Mesenchymal stem cell (in vitro differentiated cells and primary cell): Measurements from ENCODE around the gene OGT.

ENCODE experiments used
- DNase-seq: peaks from one replicate; pipeline ENCODE4 v3.0.0-alpha.2; 2013
- H2AFZ ChIP-seq: one replicate; pipeline ENCODE4 v1.6.1; 2013; ENCODE audit warnings: low read depth, mild to moderate bottlenecking, control low read depth, inconsistent platforms, low read length, moderate library complexity
- H2AK5ac ChIP-seq: 2 replicates; pipeline ENCODE4 v1.6.1; 2013; ENCODE audit warnings: low read length, moderate library complexity, mild to moderate bottlenecking, inconsistent platforms; ENCODE audit not compliant: severe bottlenecking
- H2BK120ac ChIP-seq: one replicate; pipeline ENCODE4 v1.6.1; 2013; ENCODE audit warnings: low read depth, mild to moderate bottlenecking, inconsistent platforms, low read length, moderate library complexity
- H2BK12ac ChIP-seq, 2 experiments: one replicate each; pipeline ENCODE4 v1.6.1; 2013; ENCODE audit warnings: inconsistent platforms in 2 of 2, low read length in 2 of 2, mild to moderate bottlenecking in 2 of 2, moderate library complexity in 2 of 2, control low read depth in 1 of 2
- H2BK15ac ChIP-seq: one replicate; pipeline ENCODE4 v1.6.1; 2013; ENCODE audit warnings: mild to moderate bottlenecking, low read depth, inconsistent platforms; ENCODE audit not compliant: poor library complexity, severe bottlenecking
- H2BK5ac ChIP-seq: 2 replicates; pipeline ENCODE4 v1.6.1; 2013; ENCODE audit warnings: low read depth, mild to moderate bottlenecking, low read length, control low read depth, inconsistent platforms; ENCODE audit not compliant: poor library complexity, severe bottlenecking
- H3K14ac ChIP-seq, 2 experiments: one replicate each; pipeline ENCODE4 v1.6.1; 2013; ENCODE audit warnings: inconsistent platforms in 2 of 2, low read length in 2 of 2, control low read depth in 1 of 2, mild to moderate bottlenecking in 1 of 2, moderate library complexity in 1 of 2
- H3K18ac ChIP-seq, 2 experiments: one replicate each; pipeline ENCODE4 v1.6.1; 2013; ENCODE audit warnings: inconsistent platforms in 2 of 2, low read length in 2 of 2, control low read depth in 1 of 2, low read depth in 1 of 2, mild to moderate bottlenecking in 1 of 2
- H3K23ac ChIP-seq, 2 experiments: one replicate each; pipeline ENCODE4 v1.6.1; 2013; ENCODE audit warnings: inconsistent platforms in 2 of 2, low read length in 2 of 2, mild to moderate bottlenecking in 2 of 2, moderate library complexity in 2 of 2, control low read depth in 1 of 2
- H3K27ac ChIP-seq: 2 replicates; pipeline ENCODE4 v1.5.1; 2013; ENCODE audit warnings: mild to moderate bottlenecking, moderate library complexity, low read length, control low read depth, inconsistent platforms; ENCODE audit not compliant: poor library complexity, severe bottlenecking
- H3K27me3 ChIP-seq, 2 experiments: 2 replicates each; pipeline versions ENCODE4 v1.6.1 to v1.7.0; 2013; ENCODE audit warnings: low read length in 2 of 2, mild to moderate bottlenecking in 2 of 2, moderate library complexity in 2 of 2, control low read depth in 1 of 2, inconsistent platforms in 1 of 2; ENCODE audit not compliant: control insufficient read depth in 1 of 2, insufficient read depth in 1 of 2
- H3K36me3 ChIP-seq, 2 experiments: 2 replicates each; pipeline versions ENCODE4 v1.6.1 to v1.7.0; 2013; ENCODE audit warnings: low read length in 2 of 2, control low read depth in 1 of 2, inconsistent platforms in 1 of 2, low read depth in 1 of 2, mild to moderate bottlenecking in 1 of 2; ENCODE audit not compliant: insufficient read depth in 2 of 2, control insufficient read depth in 1 of 2
- H3K4ac ChIP-seq, 2 experiments: one replicate each; pipeline ENCODE4 v1.6.1; 2013; ENCODE audit warnings: inconsistent platforms in 2 of 2, low read length in 2 of 2, mild to moderate bottlenecking in 2 of 2, moderate library complexity in 2 of 2, control low read depth in 1 of 2, low read depth in 1 of 2
- H3K4me1 ChIP-seq: 2 replicates; pipeline ENCODE4 v1.6.1; 2013; ENCODE audit warnings: low read depth, low read length, control low read depth; ENCODE audit not compliant: control insufficient read depth, insufficient read depth
- H3K4me2 ChIP-seq: 2 replicates; pipeline ENCODE4 v1.6.1; 2013; ENCODE audit warnings: low read length, mild to moderate bottlenecking, inconsistent platforms; ENCODE audit not compliant: poor library complexity, severe bottlenecking
- H3K4me3 ChIP-seq, 2 experiments: 2 replicates each; pipeline versions ENCODE4 v1.5.1 to v1.7.0; 2013; ENCODE audit warnings: low read length in 2 of 2, mild to moderate bottlenecking in 2 of 2, control low read depth in 1 of 2, low read depth in 1 of 2; ENCODE audit not compliant: insufficient read depth in 1 of 2
- H3K79me1 ChIP-seq: replicated peaks from 2 replicates; pipeline ENCODE4 v1.6.1; 2013; ENCODE audit warnings: mild to moderate bottlenecking, control low read depth, low read length, inconsistent platforms; ENCODE audit not compliant: poor library complexity, severe bottlenecking
- H3K9ac ChIP-seq: 2 replicates; pipeline ENCODE4 v1.7.0; 2013; ENCODE audit warnings: mild to moderate bottlenecking, low read length, moderate library complexity
- H3K9me3 ChIP-seq: 2 replicates; pipeline ENCODE4 v1.7.0; 2013; ENCODE audit warnings: mild to moderate bottlenecking, low read length; ENCODE audit not compliant: control insufficient read depth
- H4K8ac ChIP-seq: one replicate; pipeline ENCODE4 v1.6.1; 2013; ENCODE audit warnings: inconsistent platforms, mild to moderate bottlenecking, low read length, moderate library complexity
- H4K91ac ChIP-seq: one replicate; pipeline ENCODE4 v1.6.1; 2013; ENCODE audit warnings: mild to moderate bottlenecking, low read length, inconsistent platforms
- WGBS: methylation state at CpG from one replicate; pipeline ENCODE4 v1.1.7; 2013; ENCODE audit warnings: mixed read lengths; 5-methylcytosine and 5-hydroxymethylcytosine counted together

The OGT gene

DNA sequence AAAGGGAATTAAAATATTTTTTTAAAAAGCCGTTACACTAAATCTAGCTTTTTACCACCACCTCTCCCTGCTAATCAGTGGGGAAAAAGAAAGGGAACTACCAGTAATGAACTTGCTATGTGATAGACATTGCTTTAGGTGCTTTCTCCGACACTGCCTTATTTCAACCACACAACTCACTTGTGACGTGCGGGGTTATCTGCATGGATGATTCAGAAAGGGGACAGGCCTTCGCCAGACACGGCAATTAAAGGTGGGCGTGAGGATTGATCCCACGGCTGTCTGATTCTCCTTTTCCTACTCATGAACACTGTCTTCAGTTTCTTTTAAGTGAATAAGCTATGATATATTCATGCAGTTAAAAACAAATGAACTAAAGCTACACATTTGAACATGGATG lies 86.3 kb downstream of the OGT start:
- Histone ChIP-seq H3K27me3 (peaks cover 0 to 12% of the 10 kb centered on the region in 2 experiments), H3K9ac (no peak overlapping the region), H2BK120ac (no peak overlapping the region), H3K4ac (no peak overlapping the region), H3K4me1 (peaks cover 10% of the 10 kb centered on the region), H3K79me1 (peaks cover 7% of the 10 kb centered on the region), H3K4me3 (no peak overlapping the region), H2AK5ac (no peak overlapping the region), H3K27ac (no peak overlapping the region), H3K14ac (no peak overlapping the region), H3K9me3 (no peaks in the 10 kb centered on the region), H4K8ac (no peak overlapping the region), H4K91ac (no peak overlapping the region), H2BK5ac (no peak overlapping the region), H3K23ac (no peak overlapping the region), H2BK15ac (no peak overlapping the region), H3K4me2 (no peak overlapping the region), H2BK12ac (no peak overlapping the region), H3K36me3 (peaks cover 14 to 51% of the 10 kb centered on the region in 2 experiments), H2AFZ (no peak overlapping the region), H3K18ac (no peak overlapping the region)
- DNase-seq, result no peak
- WGBS, result 90% methylated on average over 2 of the region's 8 CpGs

DNA sequence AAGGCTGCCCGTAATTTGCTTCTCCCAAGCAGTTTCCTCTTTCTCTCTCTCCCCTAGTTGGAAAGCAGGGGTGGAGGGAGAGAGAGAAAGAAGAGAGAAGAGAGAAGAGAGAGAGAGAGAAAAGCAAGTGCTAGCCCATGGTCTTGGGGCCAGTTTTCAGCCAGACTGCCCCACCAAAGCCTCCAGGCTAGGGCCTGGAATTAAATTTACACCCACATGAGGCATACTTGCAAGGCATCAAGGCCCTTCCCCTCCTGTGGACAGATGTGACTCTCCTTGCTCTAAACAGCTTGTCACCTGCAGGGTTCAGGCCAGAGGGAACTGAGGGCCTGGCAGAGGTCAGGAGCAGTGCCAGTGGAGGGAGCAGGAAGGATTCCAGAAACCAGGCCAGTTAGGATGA lies 87.1 kb downstream of the OGT start:
- DNase-seq, result no peak
- Histone ChIP-seq H3K9me3 (no peaks in the 10 kb centered on the region), H2AK5ac (no peak overlapping the region), H3K14ac (no peak overlapping the region), H3K27ac (no peak overlapping the region), H3K4me1 (peaks cover 10% of the 10 kb centered on the region), H2BK12ac (no peak overlapping the region), H3K4me2 (no peak overlapping the region), H3K23ac (no peak overlapping the region), H3K9ac (no peak overlapping the region), H4K91ac (no peak overlapping the region), H3K4ac (no peak overlapping the region), H3K27me3 (peaks cover 0 to 11% of the 10 kb centered on the region in 2 experiments), H2BK5ac (no peak overlapping the region), H3K79me1 (peaks cover 4% of the 10 kb centered on the region), H2BK120ac (no peak overlapping the region), H2AFZ (no peak overlapping the region), H4K8ac (no peak overlapping the region), H3K4me3 (no peak overlapping the region), H3K36me3 (peaks cover 7 to 45% of the 10 kb centered on the region in 2 experiments), H3K18ac (no peak overlapping the region), H2BK15ac (no peak overlapping the region)
- WGBS, result no CpG with 5 or more reads among the region's 1 CpG

DNA sequence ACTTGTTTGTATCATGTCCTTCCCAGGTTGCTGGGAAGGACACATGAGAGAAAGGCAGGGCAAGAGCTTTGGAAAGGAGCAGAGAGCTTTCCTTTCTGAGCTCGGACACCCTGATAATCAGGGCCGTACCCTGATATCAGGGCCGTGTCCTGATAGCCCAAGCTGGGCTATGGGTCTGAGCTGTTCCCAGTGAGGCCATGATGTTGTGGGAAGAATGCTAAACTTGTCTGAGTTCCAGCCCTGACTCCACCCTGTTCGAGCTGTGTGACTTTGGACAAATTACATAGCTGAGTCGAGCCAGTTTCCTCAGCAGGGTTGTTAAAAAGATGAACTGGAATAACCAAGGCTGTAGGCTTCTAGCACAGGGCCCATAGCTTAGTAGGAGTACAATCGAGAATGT lies 88.7 kb downstream of the OGT start:
- Histone ChIP-seq H2BK5ac (no peak overlapping the region), H3K4ac (no peak overlapping the region)

DNA sequence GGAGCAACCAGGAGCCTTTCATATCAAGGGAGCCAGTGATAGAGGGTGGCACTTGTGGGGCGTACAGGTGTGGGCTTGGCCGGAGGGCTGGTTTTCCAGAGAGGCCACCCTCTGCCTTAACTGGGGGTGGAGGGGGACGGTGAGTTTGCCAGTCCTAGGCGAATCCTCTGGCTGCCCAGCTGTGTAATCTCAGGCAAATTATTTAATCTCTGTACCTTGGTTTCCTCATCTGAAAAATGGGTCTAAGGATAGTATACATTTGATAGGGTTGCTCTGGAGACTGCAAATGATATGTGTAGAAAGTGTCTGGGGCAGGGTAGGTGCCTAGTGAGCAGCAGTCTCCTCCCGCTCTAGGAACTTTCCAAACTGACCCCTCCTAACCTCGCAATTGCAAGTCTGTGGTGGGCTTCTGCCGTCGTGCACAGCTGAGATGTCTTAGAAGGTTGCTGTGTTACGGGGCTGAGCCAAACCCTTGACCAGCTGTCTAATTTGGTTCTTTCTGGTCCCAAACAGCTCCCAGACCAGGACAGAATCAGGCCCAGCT lies 89.2 kb downstream of the OGT start:
- H3K9me3 ChIP-seq, result no peaks in the 10 kb centered on the region
- peak overlapping the region; percentile 51 for H2AFZ ChIP-seq
- no peaks in the 10 kb centered on the region for H3K27me3 ChIP-seq
- H2AK5ac ChIP-seq, result no peak overlapping the region
- no peak overlapping the region for H2BK15ac ChIP-seq
- H3K9ac ChIP-seq, result peak overlapping the region; percentile 1
- DNase-seq, result no peak
- H3K79me1 ChIP-seq, result peaks cover 1% of the 10 kb centered on the region
- peaks cover 10% of the 10 kb centered on the region for H3K4me1 ChIP-seq
- H3K18ac ChIP-seq, result no peak overlapping the region
- no peak overlapping the region for H3K23ac ChIP-seq
- no peak overlapping the region for H2BK120ac ChIP-seq
- H3K27ac ChIP-seq, result peak overlapping the region; percentile 24
- no peak overlapping the region for H3K4me3 ChIP-seq
- no peak overlapping the region for H4K91ac ChIP-seq
- peak overlapping the region in 1 of 2 experiments; percentile 49 for H3K4ac ChIP-seq
- no peak overlapping the region for H2BK5ac ChIP-seq
- no peak overlapping the region for H3K14ac ChIP-seq
- peaks cover 0 to 27% of the 10 kb centered on the region in 2 experiments for H3K36me3 ChIP-seq
- no peak overlapping the region for H2BK12ac ChIP-seq
- peak overlapping the region; percentile 75 for H4K8ac ChIP-seq
- no peak overlapping the region for H3K4me2 ChIP-seq
- 95% methylated on average over 9 of the region's 9 CpGs for WGBS

More for the DNA sequence above, 88.7 kb downstream of the OGT start:
- DNase-seq, result no peak
- Histone ChIP-seq H3K36me3 (peaks cover 0 to 29% of the 10 kb centered on the region in 2 experiments), H3K23ac (no peak overlapping the region), H3K4me3 (no peak overlapping the region), H3K4me2 (no peak overlapping the region), H3K9me3 (no peaks in the 10 kb centered on the region), H3K14ac (no peak overlapping the region), H3K4me1 (peaks cover 10% of the 10 kb centered on the region), H2BK12ac (no peak overlapping the region), H3K9ac (no peak overlapping the region), H3K18ac (no peak overlapping the region), H2BK120ac (no peak overlapping the region), H4K91ac (no peak overlapping the region), H2BK15ac (no peak overlapping the region), H4K8ac (no peak overlapping the region), H3K27me3 (no peaks in the 10 kb centered on the region), H2AK5ac (no peak overlapping the region), H3K79me1 (peaks cover 1% of the 10 kb centered on the region), H3K27ac (no peak overlapping the region), H2AFZ (no peak overlapping the region)
- 90% methylated on average over 6 of the region's 6 CpGs for WGBS
